GM19452 (cell line): ENCODE measurements around the gene KLK1.
"Not testable (repeated sequence)": the region's sequence is repeated elsewhere in the genome, so short reads cannot be mapped to it uniquely, and the experiment has no call there.

ENCODE experiments used
- ATAC-seq: cut with Tn5 transposase; IDR thresholded peaks from one replicate; pipeline ENCODE4 v1.9.1; 2021; ENCODE audit not compliant: unreplicated experiment

The KLK1 gene

GRCh38 chr19:50770164-50770563 lies 53.4 kb downstream of the KLK1 start, which contains the start of gene GPR32:
GPR32 (plus strand) TSS chr19:50770464; CDS start chr19:50770601, 137 bp downstream.
- ATAC-seq: not testable (repeated sequence)
